Skin epidermis (tissue), 12 donors: ENCODE data around the gene C2CD3.
"Not testable (repeated sequence)": the region's sequence is repeated elsewhere in the genome, so short reads cannot be mapped to it uniquely, and the experiment has no call there.

Experiments used
- H3K27ac ChIP-seq, 21 experiments: fragments of 200-600 bp; sonication (generic) in 11 of 21; one replicate each; pipeline ENCODE4 v1.5.0; 2020; ENCODE audit warnings: mild to moderate bottlenecking in 3 of 21, inconsistent platforms in 2 of 21, moderate library complexity in 2 of 21
- H3K4me3 ChIP-seq, 7 experiments: fragments of 200-600 bp; sonication (generic) in 2 of 7; one replicate each; pipeline ENCODE4 v1.5.0; 2020; ENCODE audit warnings: inconsistent platforms in 2 of 7, mild to moderate bottlenecking in 2 of 7, moderate library complexity in 1 of 7

C2CD3 gene

GRCh38 chr11:74123008-74123448 lies 47.8 kb downstream of the C2CD3 start:
- H3K27ac ChIP-seq: no peak overlapping the region
- no peak overlapping the region for H3K4me3 ChIP-seq

- no peak overlapping the region for H3K27ac ChIP-seq
- no peak overlapping the region for H3K4me3 ChIP-seq
Measured at GRCh38 chr11:74121804-74122203, 49.0 kb downstream of the C2CD3 start.

- H3K27ac ChIP-seq, H3K4me3 ChIP-seq: not testable (repeated sequence)
Measured at GRCh38 chr11:74120260-74121035, 50.4 kb downstream of the C2CD3 start.

DNA sequence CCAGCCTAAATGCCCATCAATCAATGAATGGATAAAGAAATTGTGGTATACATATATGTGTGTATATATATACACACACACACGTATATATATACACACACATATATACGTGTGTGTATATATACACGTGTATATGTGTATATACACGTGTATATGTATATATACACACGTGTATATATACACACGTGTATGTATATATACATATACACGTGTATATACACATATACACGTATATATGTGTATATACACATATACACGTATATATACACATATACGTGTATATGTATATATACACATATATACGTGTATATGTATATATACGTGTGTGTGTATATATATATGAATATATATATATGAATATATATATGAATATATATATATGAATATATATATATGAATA lies 54.1 kb downstream of the C2CD3 start:
- Histone ChIP-seq H3K27ac (no peak overlapping the region), H3K4me3 (no peak overlapping the region)

DNA sequence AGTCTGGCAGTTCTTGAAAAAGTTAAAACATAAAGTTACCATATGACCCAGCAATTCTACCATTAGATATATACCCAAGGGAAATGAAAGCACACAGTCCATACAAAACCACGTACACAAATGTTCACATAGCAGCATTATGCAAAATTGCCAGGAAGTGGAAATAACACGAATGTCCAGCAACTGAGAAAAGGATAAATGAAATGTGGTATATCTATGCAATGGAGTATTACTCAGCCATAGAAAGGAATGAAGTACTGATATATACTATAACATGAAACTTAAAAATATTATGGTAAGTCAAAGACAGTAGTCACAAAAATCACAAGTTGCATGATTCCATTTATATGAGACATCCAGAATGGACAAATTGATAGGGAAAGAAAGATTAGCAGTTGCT lies 57.9 kb downstream of the C2CD3 start:
- Histone ChIP-seq H3K4me3 (no peak overlapping the region), H3K27ac (no peak overlapping the region)

DNA sequence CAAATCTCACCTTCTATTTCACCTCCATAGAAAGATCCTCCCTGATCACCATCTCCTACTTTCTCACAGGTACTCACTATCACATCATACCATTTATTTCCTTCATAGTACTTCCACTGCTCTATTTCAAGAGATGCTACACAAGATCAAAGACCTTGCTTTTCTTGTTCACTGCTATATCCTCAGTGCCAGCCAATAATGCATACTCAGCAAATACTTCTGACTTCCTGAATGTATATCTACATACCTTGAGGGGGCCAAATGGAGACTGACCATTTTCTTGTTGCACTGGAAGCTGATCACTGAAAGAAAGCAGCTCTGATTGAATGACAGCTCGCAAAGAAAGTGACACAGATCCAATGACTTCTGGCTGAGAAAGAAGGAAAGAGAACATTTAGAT lies 64.7 kb downstream of the C2CD3 start:
- Histone ChIP-seq H3K27ac (no peak overlapping the region), H3K4me3 (no peak overlapping the region)

- Histone ChIP-seq H3K27ac (no peak overlapping the region), H3K4me3 (no peak overlapping the region)
Measured at GRCh38 chr11:74102321-74102720, 68.5 kb downstream of the C2CD3 start.

DNA sequence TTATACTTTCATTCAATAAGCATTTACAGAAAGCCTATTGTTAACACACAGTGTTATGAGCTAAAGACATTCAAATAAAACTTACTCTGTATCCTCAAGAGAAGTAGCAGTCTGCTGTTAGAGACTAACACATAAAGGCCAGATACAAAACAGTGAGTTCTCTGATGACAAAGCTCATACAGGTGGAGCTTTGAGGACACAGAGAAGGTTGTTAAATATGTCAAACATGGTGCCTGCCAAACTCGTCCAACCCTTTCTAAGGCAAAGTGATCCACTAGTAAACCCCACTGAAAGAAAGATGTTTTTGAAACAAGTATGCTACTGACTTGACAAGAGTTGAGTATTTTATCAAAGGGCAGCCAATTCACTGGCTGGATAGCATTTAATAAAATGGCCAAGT lies 70.1 kb downstream of the C2CD3 start:
- H3K27ac ChIP-seq: no peak overlapping the region
- no peak overlapping the region for H3K4me3 ChIP-seq

DNA sequence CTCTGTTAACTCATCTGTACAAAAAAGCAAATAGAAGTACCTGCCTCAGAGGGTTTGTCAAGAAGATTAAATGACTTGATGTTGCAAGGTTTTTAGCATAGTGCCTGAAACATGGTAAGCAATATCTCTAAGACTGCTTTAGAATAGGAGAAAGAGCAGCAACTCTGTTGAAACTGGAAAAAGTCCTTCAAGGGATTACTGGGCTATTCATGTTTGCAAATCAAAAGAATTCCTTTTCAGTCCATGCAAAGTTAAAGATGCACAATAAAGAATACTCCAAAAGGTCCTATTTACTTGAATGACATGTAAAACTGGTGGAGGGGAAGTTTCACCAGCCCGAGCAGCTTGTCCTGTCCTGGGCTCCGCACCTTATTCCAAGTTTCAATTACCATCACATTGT lies 70.6 kb downstream of the C2CD3 start:
- no peak overlapping the region for H3K27ac ChIP-seq
- no peak overlapping the region for H3K4me3 ChIP-seq

GRCh38 chr11:74097686-74098237 lies 73.0 kb downstream of the C2CD3 start:
- Histone ChIP-seq H3K4me3 (no peak overlapping the region), H3K27ac (no peak overlapping the region)

DNA sequence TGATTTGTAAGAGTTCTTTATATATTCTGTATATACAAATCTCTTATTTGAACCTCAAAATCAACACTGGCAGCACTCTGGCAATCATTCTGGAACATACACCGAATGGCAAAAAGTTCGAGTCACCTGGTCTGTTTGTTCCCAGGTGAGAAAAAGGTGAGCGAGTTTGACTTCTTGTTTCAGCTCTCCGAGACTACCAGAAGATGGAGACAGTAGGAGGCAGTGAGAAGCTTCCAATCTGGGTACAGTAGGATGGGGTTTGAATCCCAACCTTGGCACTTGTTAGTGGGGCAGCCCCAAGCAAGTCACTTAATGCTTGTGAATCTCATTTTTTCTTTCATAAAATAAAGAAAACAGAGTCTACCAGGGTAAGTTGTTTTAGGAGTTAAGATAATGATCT lies 76.4 kb downstream of the C2CD3 start:
- no peak overlapping the region for H3K27ac ChIP-seq
- H3K4me3 ChIP-seq: no peak overlapping the region

DNA sequence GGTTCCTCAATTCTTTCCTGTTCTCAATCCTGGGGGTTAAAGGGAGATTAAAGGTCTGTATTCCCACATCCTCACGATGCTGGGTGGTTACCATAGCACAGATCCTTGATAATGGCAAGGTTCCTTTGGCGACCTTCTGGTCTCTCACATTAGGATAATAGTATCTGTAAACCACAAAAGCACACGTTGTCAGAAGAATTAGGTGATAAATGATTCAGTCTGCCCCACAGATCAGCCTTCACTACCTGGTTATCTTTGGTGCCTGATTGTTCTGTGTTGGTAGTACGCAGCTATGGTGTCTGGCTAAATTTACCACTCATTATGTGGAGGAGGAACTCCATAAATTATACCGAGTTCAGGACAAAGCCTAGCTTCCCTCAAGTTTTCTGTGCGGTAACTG lies 78.4 kb downstream of the C2CD3 start:
- H3K27ac ChIP-seq: no peak overlapping the region
- no peak overlapping the region for H3K4me3 ChIP-seq

DNA sequence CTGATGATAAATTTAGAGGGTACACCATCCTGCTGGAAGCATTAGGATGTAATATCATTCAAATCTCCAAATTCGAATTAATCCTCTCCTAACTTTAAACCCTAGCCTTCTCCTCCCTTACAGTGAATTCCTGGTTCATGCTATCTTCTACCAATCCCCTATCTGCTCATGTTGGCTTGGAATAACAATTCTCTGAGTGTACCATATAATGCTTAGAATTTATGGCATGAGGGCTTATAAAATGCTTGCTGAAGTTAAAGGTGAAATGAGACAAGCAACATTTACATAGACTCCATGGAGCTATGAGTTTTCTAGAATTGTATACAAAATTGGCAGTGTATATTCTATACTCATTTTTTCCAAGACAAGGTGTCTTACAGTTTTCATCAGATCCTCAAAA lies 79.3 kb downstream of the C2CD3 start:
- Histone ChIP-seq H3K27ac (no peak overlapping the region), H3K4me3 (no peak overlapping the region)

GRCh38 chr11:74090701-74091100 lies 80.1 kb downstream of the C2CD3 start:
- no peak overlapping the region for H3K4me3 ChIP-seq

DNA sequence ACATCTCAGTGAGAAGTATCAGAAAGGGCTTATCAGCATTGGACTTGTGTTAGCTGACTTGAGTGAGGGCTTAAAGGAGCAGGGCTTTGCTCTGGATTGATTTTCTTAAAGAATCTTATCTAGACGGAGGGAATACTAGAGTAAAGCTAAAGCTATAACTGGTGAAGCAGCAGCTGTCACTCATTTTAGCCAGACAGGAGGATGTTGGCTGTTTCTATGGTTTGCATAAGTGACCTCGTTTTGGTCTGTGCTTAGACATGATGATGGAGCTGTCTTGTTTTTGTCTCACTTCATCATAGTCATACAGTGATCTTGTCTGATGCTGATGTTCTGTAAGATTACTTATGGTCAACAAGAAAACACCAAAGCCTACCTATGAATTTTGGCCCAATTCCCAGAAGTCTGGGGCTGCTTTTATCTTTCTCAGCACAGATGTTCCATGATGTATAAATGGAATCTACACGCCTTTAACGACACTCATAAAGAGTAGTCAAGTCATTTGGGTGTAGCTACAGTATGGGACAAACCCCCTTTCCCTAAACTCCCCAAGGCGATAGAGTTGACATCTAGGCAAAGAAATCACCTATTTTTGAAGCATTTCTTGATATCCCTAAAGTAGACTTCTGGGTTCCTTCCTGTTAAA lies 84.4 kb downstream of the C2CD3 start:
- Histone ChIP-seq H3K4me3 (no peak overlapping the region), H3K27ac (peak overlapping the region in 2 of 21 experiments; percentile 52 to 62)

More at GRCh38 chr11:74090701-74091100, 80.1 kb downstream of the C2CD3 start:
- no peak overlapping the region for H3K27ac ChIP-seq

DNA sequence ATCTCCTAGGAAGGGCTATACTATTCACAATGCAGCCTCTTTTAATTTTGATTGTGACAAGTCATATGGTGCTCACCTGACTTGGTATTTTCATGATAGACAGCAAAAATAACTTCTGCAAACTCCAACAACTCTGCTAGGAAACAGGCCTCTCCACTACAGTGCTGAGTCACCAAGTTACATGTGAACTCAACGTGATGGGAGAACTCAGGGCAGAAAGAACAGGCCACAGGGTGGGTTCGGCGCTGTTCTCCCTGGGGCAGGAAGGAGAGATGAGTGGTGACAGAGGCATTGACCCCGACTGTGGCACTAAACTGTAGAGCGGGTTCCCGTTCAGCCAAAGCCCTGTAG lies 85.3 kb downstream of the C2CD3 start:
- no peak overlapping the region for H3K4me3 ChIP-seq
- H3K27ac ChIP-seq: peak overlapping the region in 2 of 21 experiments; percentile 52 to 62

- Histone ChIP-seq H3K4me3 (no peak overlapping the region), H3K27ac (no peak overlapping the region)
Measured at GRCh38 chr11:74084796-74085541, 85.8 kb downstream of the C2CD3 start.

- H3K27ac ChIP-seq, H3K4me3 ChIP-seq: not testable (repeated sequence)
Measured at GRCh38 chr11:74083927-74084326, 86.9 kb downstream of the C2CD3 start.

- H3K4me3 ChIP-seq: no peak overlapping the region
- no peak overlapping the region for H3K27ac ChIP-seq
Measured at GRCh38 chr11:74081428-74081827, 89.4 kb downstream of the C2CD3 start.

- Histone ChIP-seq H3K4me3 (no peak overlapping the region), H3K27ac (no peak overlapping the region)
Measured at GRCh38 chr11:74077193-74077592, 93.6 kb downstream of the C2CD3 start.

DNA sequence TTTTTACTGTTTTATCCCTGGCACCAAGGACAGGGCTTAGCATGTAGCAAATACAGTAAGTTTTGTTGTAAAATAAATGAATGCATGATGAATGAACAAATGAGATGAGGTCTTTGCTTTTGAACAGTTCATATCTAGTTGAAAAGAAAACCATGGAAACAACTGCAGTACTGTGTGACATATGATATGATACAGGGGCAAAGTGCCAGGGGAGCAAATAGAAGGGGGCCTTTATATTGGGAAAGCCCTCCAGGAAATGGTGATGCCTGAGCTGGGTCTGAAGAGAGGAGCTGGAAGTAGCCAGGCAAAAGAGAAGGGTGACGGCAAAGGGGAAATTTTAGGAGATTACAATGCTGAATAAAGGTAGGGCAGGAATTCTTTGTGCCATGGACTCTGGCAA lies 98.1 kb downstream of the C2CD3 start:
- Histone ChIP-seq H3K4me3 (no peak overlapping the region), H3K27ac (no peak overlapping the region)
